HG02840 (cell line): ENCODE data around the gene RASGEF1C.
"Not testable (repeated sequence)": the region's sequence is repeated elsewhere in the genome, so short reads cannot be mapped to it uniquely, and the experiment has no call there.

Experiments
- ATAC-seq: cut with Tn5 transposase; IDR thresholded peaks from one replicate; pipeline ENCODE4 v1.9.1; 2021; ENCODE audit warnings: mild to moderate bottlenecking, moderate library complexity, moderate number of reproducible peaks; ENCODE audit not compliant: unreplicated experiment, low FRiP score

Gene RASGEF1C

GRCh38 chr5:180090769-180091546 lies 118.1 kb downstream of the RASGEF1C start:
- no peak for ATAC-seq

- ATAC-seq, result no peak
Observed at GRCh38 chr5:180090098-180090768, 118.8 kb downstream of the RASGEF1C start.

GRCh38 chr5:180089628-180090027 lies 119.4 kb downstream of the RASGEF1C start:
- ATAC-seq, result not testable (repeated sequence)

GRCh38 chr5:180088561-180088960 lies 120.5 kb downstream of the RASGEF1C start:
- no peak for ATAC-seq

- no peak for ATAC-seq
Observed at GRCh38 chr5:180086816-180087399, 122.1 kb downstream of the RASGEF1C start.

GRCh38 chr5:180085837-180086236 lies 123.2 kb downstream of the RASGEF1C start:
- ATAC-seq, result no peak

GRCh38 chr5:180084638-180085561 lies 124.1 kb downstream of the RASGEF1C start:
- ATAC-seq, result no peak

- no peak for ATAC-seq
Observed at GRCh38 chr5:180083529-180084060, 125.4 kb downstream of the RASGEF1C start.

- no peak for ATAC-seq
Observed at GRCh38 chr5:180082633-180083420, 126.2 kb downstream of the RASGEF1C start.

- no peak for ATAC-seq
Observed at GRCh38 chr5:180081481-180081880, 127.5 kb downstream of the RASGEF1C start.

GRCh38 chr5:180080486-180081280 lies 128.3 kb downstream of the RASGEF1C start:
- ATAC-seq, result no peak

GRCh38 chr5:180079702-180080466 lies 129.1 kb downstream of the RASGEF1C start:
- ATAC-seq, result no peak

GRCh38 chr5:180078348-180078747 lies 130.7 kb downstream of the RASGEF1C start:
- no peak for ATAC-seq

- no peak for ATAC-seq
Observed at GRCh38 chr5:180077594-180078284, 131.3 kb downstream of the RASGEF1C start.

GRCh38 chr5:180075703-180076102 lies 133.3 kb downstream of the RASGEF1C start:
- ATAC-seq, result no peak

- no peak for ATAC-seq
Observed at GRCh38 chr5:180074462-180074861, 134.5 kb downstream of the RASGEF1C start.

GRCh38 chr5:180072556-180072955 lies 136.5 kb downstream of the RASGEF1C start:
- ATAC-seq, result no peak

GRCh38 chr5:180072256-180072548 lies 136.8 kb downstream of the RASGEF1C start:
- ATAC-seq, result no peak
